ENCODE measurements around the gene MMP11. TPM values are rescaled to one million over a fixed set of nuclear protein-coding genes. Genes with fewer than 3 reads are reported as not detected.

Gene MMP11
- total RNA-seq, 2 donors from 2014 or later: 5.6 to 10.0 TPM

DNA sequence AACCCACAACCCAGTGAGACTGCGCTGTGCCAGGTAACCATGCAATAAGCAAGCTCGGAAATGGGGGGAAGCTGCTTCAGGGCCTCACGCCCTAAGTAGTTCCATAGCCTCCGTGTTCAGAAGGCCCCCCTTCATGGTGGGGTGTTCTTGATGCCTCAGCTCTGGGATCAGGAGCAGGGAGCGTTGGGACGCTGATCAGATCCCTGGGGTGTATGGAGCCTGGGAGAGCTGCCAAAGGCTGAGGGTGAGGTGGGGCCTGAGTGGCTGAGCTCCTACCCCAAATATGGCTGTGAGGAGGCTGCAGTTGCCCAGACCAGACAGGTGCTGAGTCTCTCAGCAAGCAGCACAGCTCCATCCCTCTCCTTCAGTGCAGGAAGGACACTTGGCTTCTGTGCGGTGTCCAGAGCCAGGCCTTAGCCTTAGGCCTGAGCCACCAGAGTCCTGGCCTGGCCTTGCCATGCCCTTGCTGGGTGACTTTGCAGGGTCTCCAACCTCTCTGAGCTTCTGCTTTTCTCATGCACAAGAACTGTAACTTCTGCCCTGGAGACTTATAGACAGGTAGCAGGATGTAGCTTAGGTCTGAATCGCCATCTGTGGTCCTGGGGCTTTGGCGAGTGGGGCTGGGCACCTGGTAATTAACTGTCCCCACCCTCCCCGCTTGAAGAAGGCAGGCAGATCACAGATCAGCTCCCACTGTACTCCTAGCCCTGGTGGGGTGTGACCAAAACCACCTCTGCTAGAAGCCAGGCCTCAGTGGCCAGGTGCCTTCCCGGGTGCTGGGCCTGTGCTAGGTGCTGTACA, 5.3 kb downstream of the MMP11 start:
- peak; percentile 39 to 43 for ATAC-seq
- intact Hi-C loops (cut with DNase I): no loop called here
- peak; percentile 58 for DNase-seq

DNA sequence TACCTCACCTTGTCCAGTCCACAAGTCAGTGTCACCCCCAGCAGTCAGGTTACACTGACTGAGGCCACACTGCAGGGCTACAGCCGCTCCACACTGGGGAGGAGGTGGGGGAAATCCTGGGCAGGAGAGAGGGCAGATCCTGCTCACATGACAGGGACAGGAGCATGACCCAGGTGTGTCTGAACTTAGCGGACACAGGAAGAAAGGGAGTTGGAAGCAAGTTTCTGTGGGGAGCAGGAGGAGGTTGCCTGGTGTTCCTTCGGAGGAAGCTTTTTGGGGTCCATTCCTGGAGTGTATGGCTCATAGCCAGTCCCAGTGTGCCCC, 5.9 kb downstream of the MMP11 start:
- intact Hi-C loops (cut with DNase I): no loop called here
- ATAC-seq (no peak), DNase-seq (no peak)

DNA sequence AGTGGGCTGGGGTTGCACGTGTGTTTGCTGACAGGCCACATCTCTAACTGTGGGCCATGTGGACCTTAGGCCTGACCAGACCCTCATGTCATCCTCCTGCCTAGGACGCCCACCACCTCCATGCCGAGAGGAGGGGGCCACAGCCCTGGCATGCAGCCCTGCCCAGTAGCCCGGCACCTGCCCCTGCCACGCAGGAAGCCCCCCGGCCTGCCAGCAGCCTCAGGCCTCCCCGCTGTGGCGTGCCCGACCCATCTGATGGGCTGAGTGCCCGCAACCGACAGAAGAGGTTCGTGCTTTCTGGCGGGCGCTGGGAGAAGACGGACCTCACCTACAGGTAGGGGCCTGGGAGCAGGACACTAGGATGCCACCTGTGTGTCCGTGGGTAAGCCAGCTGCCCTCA, 6.4 kb downstream of the MMP11 start:
- DNase-seq (no peak), ATAC-seq (no peak)
- intact Hi-C loops (cut with DNase I): no loop called here

DNA sequence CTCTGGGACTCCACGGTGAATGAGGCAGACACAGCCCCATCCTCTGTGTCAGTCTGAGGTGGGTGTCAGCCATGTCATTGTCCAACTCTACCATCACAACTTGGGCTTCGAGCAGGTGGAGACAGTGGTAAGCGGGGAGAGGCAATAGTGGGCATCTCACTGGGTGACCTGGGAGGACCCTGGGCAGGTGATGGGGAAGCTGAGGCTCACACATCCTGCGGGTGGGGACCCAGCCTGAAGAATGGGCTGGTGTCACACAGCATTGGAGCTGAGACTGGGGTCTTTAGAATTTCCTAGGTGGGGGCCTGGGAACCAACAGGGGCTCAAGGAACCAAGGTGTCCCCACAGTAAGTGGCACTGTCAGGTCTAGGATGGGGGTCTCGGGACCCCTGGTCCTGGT, 7.1 kb downstream of the MMP11 start:
- DNase-seq: no peak
- no peak for ATAC-seq
- intact Hi-C loops (cut with DNase I): no loop called here

DNA sequence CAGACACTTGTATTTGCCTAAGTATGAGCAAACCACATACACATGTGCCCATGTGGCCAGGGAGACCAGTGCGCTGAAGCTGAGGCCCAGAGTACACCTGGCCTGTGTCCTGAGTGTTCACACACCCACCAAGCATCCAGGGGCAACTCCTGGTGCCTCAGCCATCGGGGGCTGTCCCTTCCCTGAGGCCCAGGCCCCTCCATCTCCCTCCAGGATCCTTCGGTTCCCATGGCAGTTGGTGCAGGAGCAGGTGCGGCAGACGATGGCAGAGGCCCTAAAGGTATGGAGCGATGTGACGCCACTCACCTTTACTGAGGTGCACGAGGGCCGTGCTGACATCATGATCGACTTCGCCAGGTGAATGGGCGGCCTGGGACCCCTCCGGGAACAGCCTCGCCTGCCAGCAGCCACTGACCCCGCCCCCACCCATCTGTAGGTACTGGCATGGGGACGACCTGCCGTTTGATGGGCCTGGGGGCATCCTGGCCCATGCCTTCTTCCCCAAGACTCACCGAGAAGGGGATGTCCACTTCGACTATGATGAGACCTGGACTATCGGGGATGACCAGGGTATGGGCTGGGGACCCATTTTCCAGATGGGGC, 7.6 kb downstream of the MMP11 start:
- ATAC-seq: no peak
- DNase-seq: no peak
- intact Hi-C loops (cut with DNase I): no loop called here

DNA sequence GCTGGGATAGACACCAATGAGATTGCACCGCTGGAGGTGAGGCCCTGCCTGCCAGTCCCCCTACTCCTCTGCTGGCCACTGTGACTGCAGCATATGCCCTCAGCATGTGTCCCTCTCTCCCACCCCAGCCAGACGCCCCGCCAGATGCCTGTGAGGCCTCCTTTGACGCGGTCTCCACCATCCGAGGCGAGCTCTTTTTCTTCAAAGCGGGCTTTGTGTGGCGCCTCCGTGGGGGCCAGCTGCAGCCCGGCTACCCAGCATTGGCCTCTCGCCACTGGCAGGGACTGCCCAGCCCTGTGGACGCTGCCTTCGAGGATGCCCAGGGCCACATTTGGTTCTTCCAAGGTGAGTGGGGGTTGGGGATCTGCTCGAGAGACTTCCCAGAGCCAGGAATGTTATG, 8.4 kb downstream of the MMP11 start:
- DNase-seq (no peak), ATAC-seq (no peak)
- intact Hi-C loops (cut with DNase I): no loop called here

DNA sequence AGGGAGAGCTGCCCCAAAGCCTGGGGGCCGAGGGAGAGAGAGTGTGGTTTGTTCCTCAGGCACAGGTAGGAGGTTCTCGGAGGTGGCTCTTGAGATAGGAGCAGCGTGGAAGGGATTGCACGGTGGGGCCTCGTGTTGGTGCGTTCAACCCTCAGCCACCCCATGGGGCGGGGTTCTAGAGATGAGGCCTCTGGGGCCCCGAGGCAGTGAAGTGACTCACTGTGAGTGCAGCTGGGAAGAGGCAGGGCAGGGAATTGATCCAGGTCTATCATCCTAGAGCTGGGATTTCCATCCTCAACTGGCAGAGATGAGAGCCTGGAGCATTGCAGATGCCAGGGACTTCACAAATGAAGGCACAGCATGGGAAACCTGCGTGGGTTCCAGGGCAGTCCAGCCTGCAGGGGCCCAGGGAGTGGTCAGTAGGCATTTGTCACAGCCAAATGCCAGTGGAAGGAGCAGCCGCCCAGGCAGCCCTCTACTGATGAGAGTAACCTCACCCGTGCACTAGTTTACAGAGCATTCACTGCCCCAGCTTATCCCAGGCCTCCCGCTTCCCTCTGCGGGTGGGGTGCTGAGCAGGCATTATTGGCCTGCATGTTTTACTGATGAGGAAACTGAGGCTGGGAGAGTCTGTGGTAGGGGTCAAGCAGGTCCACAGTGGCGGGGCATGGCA, 9.0 kb downstream of the MMP11 start:
- intact Hi-C loops (cut with DNase I): no loop called here
- ATAC-seq: no peak
- no peak for DNase-seq

DNA sequence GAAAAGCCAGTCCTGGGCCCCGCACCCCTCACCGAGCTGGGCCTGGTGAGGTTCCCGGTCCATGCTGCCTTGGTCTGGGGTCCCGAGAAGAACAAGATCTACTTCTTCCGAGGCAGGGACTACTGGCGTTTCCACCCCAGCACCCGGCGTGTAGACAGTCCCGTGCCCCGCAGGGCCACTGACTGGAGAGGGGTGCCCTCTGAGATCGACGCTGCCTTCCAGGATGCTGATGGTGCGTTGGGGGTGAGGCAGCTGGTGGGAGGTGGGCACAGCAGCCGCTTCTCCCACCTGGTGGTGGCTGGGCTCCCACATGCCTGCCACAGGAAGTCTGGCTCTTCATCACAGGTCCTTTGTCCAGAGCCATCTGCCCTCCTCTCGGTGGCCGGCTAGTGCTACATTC, 9.6 kb downstream of the MMP11 start:
- DNase-seq (no peak), ATAC-seq (no peak)
- intact Hi-C loops (cut with DNase I): no loop called here

DNA sequence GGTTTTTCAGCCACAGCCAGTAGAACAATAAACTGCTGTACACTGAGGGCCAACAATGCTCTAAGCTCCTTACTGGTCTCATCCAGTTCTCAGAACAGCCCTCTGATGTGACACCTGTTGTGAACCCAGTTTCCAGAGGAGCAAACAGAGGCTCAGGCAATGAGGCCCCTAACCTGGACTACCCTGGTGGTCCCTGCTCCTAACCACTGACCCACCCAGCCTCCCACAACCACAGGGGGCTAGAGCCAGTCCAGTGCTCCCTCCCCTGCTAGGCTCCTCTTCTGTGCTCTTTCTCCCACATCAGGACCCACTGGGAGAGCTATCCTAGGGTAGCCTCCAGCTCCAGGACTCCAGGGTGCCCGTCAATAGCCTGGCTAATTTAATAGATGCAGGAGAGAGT, 10.1 kb downstream of the MMP11 start:
- intact Hi-C loops (cut with DNase I): no loop called here
- no peak for ATAC-seq
- DNase-seq: no peak

DNA sequence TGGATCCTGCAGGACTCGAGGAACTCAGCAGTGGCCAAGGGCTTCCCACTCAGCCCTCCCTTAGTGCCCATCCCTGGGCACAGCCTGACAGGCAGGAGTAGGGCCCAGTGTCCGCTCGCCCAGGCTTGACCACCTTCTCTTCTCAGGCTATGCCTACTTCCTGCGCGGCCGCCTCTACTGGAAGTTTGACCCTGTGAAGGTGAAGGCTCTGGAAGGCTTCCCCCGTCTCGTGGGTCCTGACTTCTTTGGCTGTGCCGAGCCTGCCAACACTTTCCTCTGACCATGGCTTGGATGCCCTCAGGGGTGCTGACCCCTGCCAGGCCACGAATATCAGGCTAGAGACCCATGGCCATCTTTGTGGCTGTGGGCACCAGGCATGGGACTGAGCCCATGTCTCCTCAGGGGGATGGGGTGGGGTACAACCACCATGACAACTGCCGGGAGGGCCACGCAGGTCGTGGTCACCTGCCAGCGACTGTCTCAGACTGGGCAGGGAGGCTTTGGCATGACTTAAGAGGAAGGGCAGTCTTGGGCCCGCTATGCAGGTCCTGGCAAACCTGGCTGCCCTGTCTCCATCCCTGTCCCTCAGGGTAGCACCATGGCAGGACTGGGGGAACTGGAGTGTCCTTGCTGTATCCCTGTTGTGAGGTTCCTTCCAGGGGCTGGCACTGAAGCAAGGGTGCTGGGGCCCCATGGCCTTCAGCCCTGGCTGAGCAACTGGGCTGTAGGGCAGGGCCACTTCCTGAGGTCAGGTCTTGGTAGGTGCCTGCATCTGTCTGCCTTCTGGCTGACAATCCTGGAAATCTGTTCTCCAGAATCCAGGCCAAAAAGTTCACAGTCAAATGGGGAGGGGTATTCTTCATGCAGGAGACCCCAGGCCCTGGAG, 10.9 kb downstream of the MMP11 start:
- no peak for DNase-seq

DNA sequence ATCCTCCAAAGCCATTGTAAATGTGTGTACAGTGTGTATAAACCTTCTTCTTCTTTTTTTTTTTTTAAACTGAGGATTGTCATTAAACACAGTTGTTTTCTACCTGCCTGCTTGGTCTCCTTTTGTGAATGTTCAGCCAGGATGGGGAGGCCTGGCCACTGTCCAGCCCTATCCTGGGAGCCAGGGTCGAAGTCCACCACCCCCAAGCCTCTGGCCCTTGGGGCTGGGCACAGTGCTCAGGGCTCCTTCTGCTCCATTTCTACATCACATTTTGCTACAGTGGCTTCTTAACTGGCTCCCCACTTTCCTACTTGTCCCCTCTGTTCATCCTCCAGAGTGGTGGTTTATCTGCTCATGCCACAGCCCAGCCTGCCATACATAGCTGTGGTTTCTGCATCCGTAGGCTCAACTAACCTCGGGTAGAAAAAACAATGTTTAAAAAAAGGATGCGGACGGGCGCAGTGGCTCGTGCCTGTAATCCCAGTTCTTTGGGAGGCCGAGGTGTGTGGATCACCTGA, 11.6 kb downstream of the MMP11 start:
- no peak for ATAC-seq
- intact Hi-C loops (cut with DNase I): no loop called here
- DNase-seq: no peak

More for the DNA sequence above, 10.9 kb downstream of the MMP11 start:
- intact Hi-C loops (cut with DNase I): no loop called here
- no peak for ATAC-seq

DNA sequence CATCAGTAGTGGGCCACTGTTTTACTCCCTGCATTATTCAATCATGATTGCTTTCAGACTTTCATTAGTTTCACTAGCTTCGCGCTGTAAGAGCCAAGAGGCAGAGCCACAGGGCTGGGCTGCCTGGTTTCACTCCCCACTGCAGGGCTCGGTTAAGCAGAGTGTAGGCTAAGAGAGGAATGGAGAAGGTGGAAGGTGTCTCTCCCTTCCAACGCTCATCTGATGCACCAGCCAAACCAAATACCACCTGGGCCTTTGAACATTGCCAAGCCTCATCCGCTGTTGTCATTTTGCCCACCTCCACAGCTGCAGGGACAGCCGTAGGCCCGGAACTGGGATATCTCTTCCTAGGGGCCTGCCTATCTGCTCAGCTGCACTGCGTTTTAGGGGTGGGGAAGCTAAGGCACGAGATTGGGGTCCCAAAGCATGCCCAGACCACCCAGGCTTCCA, 13.6 kb downstream of the MMP11 start:
- intact Hi-C loops (cut with DNase I): no loop called here
- no peak for DNase-seq
- peak; percentile 3 to 6 for ATAC-seq

DNA sequence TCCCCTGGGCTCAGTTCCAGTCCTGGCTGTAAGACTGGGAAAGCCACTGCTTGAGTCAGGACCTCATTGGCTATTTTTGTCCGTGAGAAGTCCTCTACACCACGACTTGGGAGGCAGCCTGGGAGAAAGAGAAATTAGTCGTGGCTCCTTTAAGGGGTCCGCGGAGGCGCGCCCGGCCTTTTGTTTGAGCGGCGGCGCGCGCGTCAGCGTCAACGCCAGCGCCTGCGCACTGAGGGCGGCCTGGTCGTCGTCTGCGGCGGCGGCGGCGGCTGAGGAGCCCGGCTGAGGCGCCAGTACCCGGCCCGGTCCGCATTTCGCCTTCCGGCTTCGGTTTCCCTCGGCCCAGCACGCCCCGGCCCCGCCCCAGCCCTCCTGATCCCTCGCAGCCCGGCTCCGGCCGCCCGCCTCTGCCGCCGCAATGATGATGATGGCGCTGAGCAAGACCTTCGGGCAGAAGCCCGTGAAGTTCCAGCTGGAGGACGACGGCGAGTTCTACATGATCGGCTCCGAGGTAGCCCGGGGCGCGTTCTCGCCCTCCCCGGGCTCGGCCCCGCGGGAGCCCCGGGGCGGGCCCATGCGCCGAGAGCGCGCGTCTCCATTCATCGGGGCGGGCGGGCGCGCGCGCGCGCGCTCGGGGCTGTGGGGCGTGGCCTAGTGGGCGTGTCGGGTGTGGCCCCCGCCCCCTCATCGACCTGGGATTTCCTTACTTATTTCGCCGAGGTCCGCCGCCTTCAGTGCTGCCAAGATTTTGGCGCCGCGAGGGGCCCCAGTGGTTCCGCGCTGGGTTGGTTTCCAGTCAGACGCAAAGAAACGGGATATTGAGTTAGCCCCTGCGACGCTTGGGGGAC, 14.3 kb downstream of the MMP11 start, which contains the start of gene SMARCB1:
SMARCB1 (plus strand) TSS at position 215 of the 848 bp plus-strand sequence; CDS start at position 419, 204 bp downstream.
- intact Hi-C loops (cut with DNase I): no loop called here
- DNase-seq: peak; percentile 94
- peak; percentile 95 to 98 for ATAC-seq

DNA sequence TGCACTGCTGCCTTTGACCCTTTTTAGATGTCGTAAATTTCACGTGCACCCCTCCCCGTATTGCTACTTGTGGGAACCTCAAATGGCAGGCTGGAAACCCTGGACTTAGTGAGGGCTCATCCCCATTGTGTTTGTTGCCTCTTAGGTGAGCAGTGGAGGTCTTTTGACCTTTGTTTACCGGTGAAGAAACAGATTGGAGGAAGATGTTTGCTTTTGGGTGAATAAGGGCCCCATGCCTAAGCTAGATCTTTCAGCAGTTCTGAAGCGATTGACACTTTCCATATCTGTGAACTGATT, 14.9 kb downstream of the MMP11 start:
- no peak for ATAC-seq
- intact Hi-C loops (cut with DNase I): no loop called here
- DNase-seq: no peak

DNA sequence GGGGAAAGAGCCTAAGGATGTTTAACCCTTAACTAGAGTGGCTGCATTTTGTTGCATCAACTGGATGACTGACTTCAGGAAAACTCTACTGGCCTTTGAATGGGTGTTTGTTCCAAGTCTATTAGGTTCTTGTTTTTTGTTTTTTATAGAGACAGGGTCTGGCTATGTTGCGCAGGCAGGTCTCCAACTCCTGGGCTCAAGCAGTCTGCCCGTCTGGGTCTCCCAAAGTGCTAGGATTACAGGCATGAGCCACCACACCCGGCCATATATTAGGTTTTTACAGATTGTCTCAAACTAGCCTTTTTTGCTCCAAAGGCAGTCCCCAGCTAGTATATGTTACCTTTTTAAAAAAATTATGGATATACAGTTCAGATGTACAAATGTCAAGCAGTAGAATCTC, 15.3 kb downstream of the MMP11 start:
- ATAC-seq: no peak
- intact Hi-C loops (cut with DNase I): no loop called here
- no peak for DNase-seq

DNA sequence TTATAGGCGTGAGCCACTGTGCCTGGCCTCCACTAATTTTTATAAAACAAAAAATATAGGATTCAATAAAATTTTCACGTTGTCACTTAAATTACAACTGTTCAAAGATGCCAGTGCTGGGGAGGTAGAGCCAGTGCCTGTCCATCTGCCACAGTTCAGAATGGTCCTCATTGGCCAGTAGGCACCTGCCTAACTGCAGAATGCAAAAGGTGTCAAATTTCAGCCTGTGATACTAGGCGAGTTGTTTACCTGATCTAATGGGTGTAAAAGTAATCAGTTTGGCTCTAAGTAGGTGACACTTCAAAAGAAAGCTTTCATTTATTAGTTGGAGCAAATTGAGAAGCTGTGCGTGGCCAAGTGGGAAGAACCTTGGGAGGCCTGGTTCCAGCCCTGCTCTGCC, 16.5 kb downstream of the MMP11 start:
- intact Hi-C loops (cut with DNase I): no loop called here
- DNase-seq: no peak
- no peak for ATAC-seq

DNA sequence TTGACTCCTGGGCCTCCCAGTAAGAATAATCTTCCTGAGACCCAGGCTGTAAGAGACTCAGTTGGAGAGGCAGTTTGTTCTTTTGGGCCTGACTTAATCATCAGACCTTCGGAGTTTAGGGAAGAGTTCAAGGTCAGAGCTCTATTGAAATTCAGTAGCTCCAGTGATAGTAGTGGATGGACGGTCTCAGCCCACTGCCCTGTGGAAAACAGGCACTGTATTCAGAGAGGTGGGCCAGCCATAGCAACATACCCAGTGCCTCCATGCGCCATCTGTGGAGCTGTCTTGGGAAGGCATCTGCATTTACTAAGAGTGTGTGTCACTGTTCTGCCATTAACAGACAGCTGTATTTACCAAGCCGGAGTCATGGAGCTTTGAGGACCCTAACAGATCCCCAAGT, 17.0 kb downstream of the MMP11 start:
- intact Hi-C loops (cut with DNase I): no loop called here
- DNase-seq (peak; percentile 13), ATAC-seq (no peak)

DNA sequence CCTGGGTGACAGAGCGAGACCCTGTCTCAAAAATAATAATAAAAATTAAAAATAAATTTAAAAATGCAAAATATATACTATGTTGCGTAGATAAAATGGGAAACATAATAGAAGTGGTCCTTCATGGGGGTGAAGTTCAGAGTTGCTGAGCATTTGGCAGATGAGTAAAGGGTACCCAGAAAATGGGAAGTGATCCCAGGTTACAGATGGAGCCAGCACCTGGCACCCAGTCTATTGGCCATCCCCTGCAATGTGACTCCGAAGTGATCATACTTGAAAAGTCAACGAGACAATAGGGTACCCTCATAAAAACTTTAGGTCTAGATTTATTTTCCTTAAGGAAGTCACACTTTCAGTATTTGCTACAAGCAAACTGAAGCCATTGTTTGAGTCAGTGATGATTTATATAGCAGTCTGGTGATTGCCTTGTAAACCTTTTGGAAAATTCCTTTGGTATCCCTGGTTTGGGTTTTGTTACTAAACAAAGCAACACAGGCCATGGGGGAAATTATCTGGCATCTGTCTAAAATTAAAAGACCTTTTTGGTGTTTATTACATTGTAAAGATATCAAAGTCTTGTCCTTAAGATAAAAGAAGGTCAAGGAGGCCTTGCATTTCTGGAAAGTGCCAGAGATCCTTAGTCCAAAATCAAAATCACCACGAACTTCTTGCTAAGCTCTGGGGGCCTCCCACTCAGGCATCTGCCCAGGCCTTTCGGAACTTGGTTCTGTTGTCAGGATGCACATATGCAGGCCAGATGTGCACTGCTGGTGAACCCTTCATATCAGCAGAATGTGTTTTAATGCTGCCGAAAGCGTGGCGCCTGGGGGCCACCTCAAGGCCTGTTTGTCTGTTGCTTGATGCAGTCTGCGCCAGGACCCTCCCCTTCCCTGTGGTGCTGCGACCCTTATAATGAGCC, 18.4 kb downstream of the MMP11 start:
- no peak for ATAC-seq

More for the DNA sequence above, 18.4 kb downstream of the MMP11 start:
- intact Hi-C loops (cut with DNase I): no loop called here
- DNase-seq: peak; percentile 25
